ENCODE results near the gene FOXK2.

Gene FOXK2

DNA sequence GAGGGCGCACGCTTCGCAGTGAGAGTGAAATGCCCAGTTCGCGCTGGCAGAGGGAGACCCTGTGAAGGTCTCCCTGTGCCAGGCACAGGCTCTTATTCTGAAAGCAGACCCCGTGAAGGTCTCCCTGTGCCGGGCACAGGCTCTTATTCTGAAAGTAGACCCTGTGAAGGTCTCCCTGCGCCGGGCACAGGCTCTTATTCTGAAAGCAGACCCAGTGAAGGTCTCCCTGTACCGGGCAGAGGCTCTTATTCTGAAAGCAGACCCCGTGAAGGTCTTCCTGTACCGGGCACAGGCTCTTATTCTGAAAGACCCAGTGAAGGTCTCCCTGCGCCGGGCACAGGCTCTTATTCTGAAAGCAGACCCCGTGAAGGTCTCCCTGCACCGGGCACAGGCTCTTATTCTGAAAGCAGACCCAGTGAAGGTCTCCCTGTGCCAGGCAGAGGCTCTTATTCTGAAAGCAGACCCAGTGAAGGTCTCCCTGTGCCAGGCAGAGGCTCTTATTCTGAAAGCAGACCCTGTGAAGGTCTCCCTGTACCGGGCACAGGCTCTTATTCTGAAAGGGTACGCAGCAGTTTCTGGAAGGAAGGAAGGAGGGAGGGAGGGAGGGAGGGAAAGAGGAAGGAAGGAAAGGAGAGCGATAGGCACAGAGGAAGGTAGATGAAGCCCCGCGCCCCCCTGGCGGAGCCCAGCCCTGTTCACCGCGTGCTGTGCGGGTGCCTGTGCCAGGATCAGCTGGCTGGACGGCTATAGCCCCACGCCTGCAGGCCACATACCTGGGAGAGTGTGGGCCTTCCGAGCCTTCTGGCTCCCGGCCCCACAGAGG lies 73.4 kb downstream of the FOXK2 start:
- peak; percentile 90 for DNase-seq

- DNase-seq = no peak
Observed at GRCh38 chr17:82593590-82594087, 74.1 kb downstream of the FOXK2 start.

GRCh38 chr17:82594571-82594970 lies 75.0 kb downstream of the FOXK2 start:
- DNase-seq = no peak

- DNase-seq = no peak
Observed at GRCh38 chr17:82595893-82596292, 76.4 kb downstream of the FOXK2 start.

DNA sequence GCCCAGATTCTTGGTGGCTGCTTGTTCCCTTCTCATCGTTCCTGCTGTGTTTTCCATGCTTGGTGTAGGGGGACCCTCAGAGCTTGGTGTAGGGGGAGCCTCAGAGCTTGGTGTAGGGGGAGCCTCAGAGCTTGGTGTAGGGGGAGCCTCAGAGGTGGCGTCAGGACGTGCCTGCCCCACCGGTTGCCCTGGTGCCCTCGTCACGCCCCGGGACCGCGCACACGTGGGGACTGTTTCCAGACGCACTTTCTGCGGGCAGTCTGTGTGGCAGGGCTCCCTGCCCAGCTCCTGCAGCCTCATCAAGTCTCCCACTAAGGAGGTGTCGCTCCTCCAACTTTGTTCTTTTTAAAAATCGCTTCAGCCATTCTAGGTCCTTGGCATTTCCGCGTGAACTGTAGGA lies 76.8 kb downstream of the FOXK2 start:
- DNase-seq = no peak

- no peak for DNase-seq
Observed at GRCh38 chr17:82596837-82597672, 77.5 kb downstream of the FOXK2 start.

GRCh38 chr17:82598256-82599119 lies 79.0 kb downstream of the FOXK2 start:
- DNase-seq = no peak

GRCh38 chr17:82599674-82600661 lies 80.4 kb downstream of the FOXK2 start:
- DNase-seq = no peak

DNA sequence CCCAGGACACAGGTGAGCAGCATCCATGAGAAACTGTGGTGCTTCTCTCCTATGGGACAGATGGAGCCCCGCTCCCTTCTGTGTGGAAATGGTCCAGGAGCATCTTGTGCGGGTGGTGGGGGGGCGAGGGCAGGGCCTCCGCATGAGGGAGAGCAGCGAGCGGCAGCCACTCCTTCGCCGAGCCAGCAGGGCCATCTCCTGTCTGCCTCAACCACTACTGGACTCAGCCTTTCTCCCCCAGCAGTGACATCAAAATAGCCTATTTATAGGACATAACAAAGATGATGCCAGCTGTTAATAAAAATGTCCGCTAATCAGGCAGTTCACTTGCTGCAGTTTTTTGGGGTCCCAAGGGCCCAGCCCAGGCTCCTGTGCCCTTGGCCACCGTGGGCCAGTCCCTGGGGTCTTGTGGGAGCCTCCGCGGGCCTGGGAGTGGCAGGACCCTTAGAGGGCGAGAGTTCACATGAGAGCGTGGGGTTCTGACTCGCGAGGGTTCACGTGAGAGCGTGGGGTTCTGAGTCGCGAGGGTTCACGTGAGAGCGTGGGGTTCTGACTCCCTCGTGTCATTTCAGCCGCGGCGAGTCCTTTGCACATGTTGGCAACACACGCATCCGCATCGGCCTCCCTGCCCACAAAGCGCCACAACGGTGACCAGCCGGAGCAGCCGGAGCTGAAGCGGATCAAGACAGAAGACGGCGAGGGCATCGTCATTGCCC lies 81.4 kb downstream of the FOXK2 start:
- DNase-seq = no peak

- DNase-seq = no peak
Observed at GRCh38 chr17:82601447-82602000, 82.0 kb downstream of the FOXK2 start.

- no peak for DNase-seq
Observed at GRCh38 chr17:82602487-82602886, 83.0 kb downstream of the FOXK2 start.

- DNase-seq = no peak
Observed at GRCh38 chr17:82602986-82603710, 83.6 kb downstream of the FOXK2 start.

GRCh38 chr17:82603981-82604448 lies 84.5 kb downstream of the FOXK2 start:
- peak; percentile 72 for DNase-seq

DNA sequence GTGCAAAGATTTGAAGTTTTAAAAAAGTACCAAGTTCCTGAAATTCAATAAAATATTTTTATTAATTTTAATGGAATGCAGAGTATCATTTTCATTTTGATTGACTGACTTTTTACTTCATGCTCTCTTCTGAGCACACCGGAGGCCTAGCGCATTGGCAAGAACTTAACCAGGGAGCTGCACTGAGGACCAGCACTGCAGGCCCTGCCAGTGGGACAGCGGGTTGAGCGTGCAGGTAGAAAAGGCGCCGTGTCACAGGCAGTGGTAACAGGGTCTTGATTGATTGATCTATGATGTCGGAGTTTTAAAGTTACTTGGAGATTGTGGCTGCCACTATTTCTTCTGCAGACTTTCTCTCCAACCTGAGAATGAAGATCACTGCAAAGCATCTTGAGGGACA lies 85.0 kb downstream of the FOXK2 start:
- no peak for DNase-seq

DNA sequence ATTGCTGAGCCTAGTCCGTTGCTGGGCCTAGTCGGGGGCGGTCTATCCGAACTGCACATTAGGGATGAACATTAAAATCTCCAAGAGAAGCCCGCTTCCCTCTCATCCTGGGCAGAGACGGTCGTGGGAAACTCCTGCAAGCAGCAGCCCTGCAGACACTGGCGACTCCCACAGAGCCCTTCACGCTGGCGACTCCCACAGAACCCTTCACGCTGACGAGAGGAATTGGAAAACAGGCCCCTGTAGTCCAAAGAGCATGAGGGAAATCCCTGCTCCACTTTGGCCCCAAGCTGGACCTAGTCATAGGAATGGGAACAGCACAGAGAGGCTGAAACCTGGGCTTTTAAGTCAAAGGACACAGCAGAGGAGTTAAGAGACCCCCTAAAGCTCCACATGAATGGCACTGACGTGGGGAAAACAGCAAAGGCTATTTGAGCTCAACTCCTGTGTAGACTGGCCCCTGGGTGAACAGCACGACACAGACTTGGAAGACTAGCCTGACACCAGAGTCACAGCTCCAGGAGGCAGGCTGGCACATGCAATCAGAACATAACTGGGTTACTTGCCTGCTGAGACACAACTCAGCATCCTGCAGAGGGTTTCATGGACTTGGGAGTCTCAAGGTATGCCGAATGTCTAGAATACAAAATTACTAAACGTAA lies 86.5 kb downstream of the FOXK2 start:
- no peak for DNase-seq

GRCh38 chr17:82608816-82609215 lies 89.3 kb downstream of the FOXK2 start:
- DNase-seq = no peak

GRCh38 chr17:82609655-82610054 lies 90.1 kb downstream of the FOXK2 start:
- DNase-seq = no peak

DNA sequence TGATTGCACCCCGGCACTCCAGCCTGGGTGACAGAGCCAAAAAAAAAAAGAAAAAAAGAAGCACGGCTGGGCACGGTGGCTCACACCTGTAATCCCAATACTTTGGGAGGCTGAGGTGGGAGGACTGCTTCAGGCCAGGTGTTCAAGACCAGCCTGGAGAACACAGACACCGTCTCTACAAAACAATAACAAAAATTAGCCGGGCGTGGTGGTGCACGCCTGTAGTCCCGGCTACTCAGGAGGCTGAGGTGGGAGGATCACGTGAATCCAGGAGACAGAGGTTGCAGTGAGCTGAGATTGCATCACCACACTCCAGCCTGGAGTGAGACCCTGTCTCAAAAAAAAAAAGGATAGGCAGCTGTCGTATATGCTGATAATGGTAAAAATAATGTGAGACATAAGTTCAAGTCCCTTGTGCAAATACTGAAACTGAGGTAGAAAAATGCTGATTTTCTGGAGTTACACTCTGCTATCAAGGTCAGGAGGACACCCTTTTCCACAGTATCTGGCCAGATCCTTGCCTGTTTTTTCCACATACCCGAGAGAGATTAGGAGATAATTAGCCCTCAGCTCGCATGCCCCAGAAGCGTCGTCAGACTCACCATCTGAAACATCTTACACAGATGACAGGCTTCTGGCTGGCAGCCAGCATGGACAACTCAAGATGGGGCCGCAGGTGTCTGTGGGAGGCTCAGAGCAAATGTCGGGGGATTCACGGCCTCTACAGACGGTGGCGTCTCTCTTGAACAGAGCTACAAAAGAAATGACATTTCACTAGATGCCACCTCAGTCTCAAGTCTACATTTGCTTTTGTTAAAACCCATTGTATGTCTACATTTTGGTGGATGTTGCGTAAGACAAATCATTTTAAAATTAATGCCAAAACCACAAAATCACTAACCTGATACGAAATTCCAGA lies 91.9 kb downstream of the FOXK2 start:
- DNase-seq = no peak
